SK-N-SH treated with all-trans-retinoic acid at 6 μM for 48 hours (cell line): ENCODE data around the gene DOP1B.

Experiments
- CREB5 ChIP-seq: fragments of 250-450 bp; sonication (Bioruptor Pico); IDR thresholded peaks from 2 replicates; pipeline ENCODE4 v1.5.1; 2020; ENCODE audit warnings: low read depth, mild to moderate bottlenecking, moderate library complexity
- GLIS3 ChIP-seq: fragments of 250-450 bp; sonication (Bioruptor Pico); IDR thresholded peaks from 2 replicates; pipeline ENCODE4 v1.5.0; 2020; ENCODE audit warnings: mild to moderate bottlenecking, moderate library complexity
- ISL1 ChIP-seq: fragments of 250-450 bp; sonication (Bioruptor Pico); IDR thresholded peaks from 2 replicates; pipeline ENCODE4 v2.1.2; 2022; ENCODE audit warnings: mild to moderate bottlenecking, moderate library complexity
- POU6F1 ChIP-seq: fragments of 250-450 bp; sonication (Bioruptor Pico); IDR thresholded peaks from 2 replicates; pipeline ENCODE4 v1.8.0; 2021; ENCODE audit warnings: low read depth, mild to moderate bottlenecking, moderate library complexity, borderline replicate concordance
- PPARA ChIP-seq: fragments of 250-450 bp; sonication (Bioruptor Pico); IDR thresholded peaks from 2 replicates; pipeline ENCODE4 v1.5.0; 2020; ENCODE audit warnings: mild to moderate bottlenecking, borderline replicate concordance

DNA sequence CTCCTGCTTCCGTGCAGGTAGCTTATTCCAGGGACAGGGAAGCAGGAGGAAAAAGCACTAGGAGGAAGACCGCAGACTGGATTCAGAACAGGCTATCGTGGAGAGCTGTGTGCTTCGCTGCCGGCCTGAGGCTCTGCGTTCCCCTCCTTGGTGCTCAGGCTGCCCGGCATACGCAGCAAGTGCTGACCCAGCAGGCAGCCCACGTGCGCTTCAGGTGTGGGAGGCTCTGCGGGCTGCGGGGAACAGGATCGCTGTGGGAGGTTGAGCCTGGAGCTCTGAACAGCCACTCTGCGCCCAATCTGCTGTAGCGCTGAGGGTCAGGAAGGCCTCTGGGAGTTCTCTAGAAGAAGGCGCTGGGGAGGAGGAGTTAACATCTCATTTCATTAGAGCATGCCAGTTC, 27.9 kb downstream of the DOP1B start:
- no peak for TF ChIP-seq CREB5 (CRISPR knock-in tag)
- TF ChIP-seq PPARA (CRISPR knock-in tag) = no peak
- TF ChIP-seq GLIS3 (CRISPR knock-in tag) = no peak
- TF ChIP-seq POU6F1 = no peak
- TF ChIP-seq ISL1 (CRISPR knock-in tag) = no peak
